ENCODE results near the gene PRR18.

The PRR18 gene

GRCh38 chr6:166333172-166333995 is 25.2 kb upstream of the PRR18 start:
- no peak for DNase-seq (ENCODE audit: low read depth in 2 of 2)

- DNase-seq (ENCODE audit: low read depth in 2 of 2) = no peak
These were observed 23.6 kb upstream of the PRR18 start for GRCh38 chr6:166331503-166332415.

- no peak for DNase-seq (ENCODE audit: low read depth in 2 of 2)
These were observed 22.4 kb upstream of the PRR18 start for GRCh38 chr6:166330612-166331011.

GRCh38 chr6:166325383-166326042 is 17.3 kb upstream of the PRR18 start:
- DNase-seq (ENCODE audit: low read depth in 2 of 2) = no peak

- no peak for DNase-seq (ENCODE audit: low read depth in 2 of 2)
These were observed 15.2 kb upstream of the PRR18 start for GRCh38 chr6:166323395-166323794.

- DNase-seq (ENCODE audit: low read depth in 2 of 2) = no peak
These were observed 10.7 kb upstream of the PRR18 start for GRCh38 chr6:166318649-166319600.

- no peak for DNase-seq (ENCODE audit: low read depth in 2 of 2)
These were observed 10.0 kb upstream of the PRR18 start for GRCh38 chr6:166318227-166318626.

- DNase-seq (ENCODE audit: low read depth in 2 of 2) = no peak
These were observed 9.3 kb upstream of the PRR18 start for GRCh38 chr6:166317261-166318212.

- DNase-seq (ENCODE audit: low read depth in 2 of 2) = no peak
These were observed 7.2 kb upstream of the PRR18 start for GRCh38 chr6:166315436-166315835.

- DNase-seq (ENCODE audit: low read depth in 2 of 2) = no peak
These were observed 6.3 kb upstream of the PRR18 start for GRCh38 chr6:166314454-166314853.

- DNase-seq (ENCODE audit: low read depth in 2 of 2) = no peak
These were observed 5.3 kb upstream of the PRR18 start for GRCh38 chr6:166313255-166314070.

- DNase-seq (ENCODE audit: low read depth in 2 of 2) = no peak
These were observed 4.6 kb upstream of the PRR18 start for GRCh38 chr6:166312832-166313231.

GRCh38 chr6:166310634-166311033 is 2.4 kb upstream of the PRR18 start:
- no peak for DNase-seq (ENCODE audit: low read depth in 2 of 2)

- DNase-seq (ENCODE audit: low read depth in 2 of 2) = no peak
These were observed 1.8 kb upstream of the PRR18 start for GRCh38 chr6:166309977-166310376.

GRCh38 chr6:166308769-166309589 is 787 bp upstream of the PRR18 start:
- DNase-seq (ENCODE audit: low read depth in 2 of 2) = no peak

GRCh38 chr6:166307082-166308032 is 835 bp downstream of the PRR18 start:
- DNase-seq (ENCODE audit: low read depth in 2 of 2) = no peak

Measured in stimulated activated CD8-positive, alpha-beta memory T cell treated with anti-CD3 and anti-CD28 coated beads, Interleukin-7, amount 100 ng/mL, for 1 hour (primary cell).